MM.1S (cell line): ENCODE measurements around the gene AMH.

Experiments used
- CTCF ChIP-seq: fragments of 300-600 bp; sonication (generic); IDR thresholded peaks from 2 replicates; pipeline ENCODE4 v1.5.1; 2016; ENCODE audit warnings: antibody characterized with exemption, low read length, mixed read lengths
- EZH2 ChIP-seq: fragments of 300-600 bp; sonication (generic); optimal IDR thresholded peaks from 2 replicates; pipeline ENCODE3; 2017; ENCODE audit warnings: low read depth, mild to moderate bottlenecking, antibody characterized with exemption, low read length, mixed read lengths
- EZH2phosphoT487 ChIP-seq: fragments of 300-600 bp; sonication (generic); IDR thresholded peaks from 2 replicates; pipeline ENCODE4 v1.6.1; 2018; ENCODE audit warnings: antibody characterized with exemption, low read length

- TF ChIP-seq CTCF = no peak
- no peak for TF ChIP-seq EZH2phosphoT487
- TF ChIP-seq EZH2 = no peak
These were observed 40.8 kb downstream of the AMH start for GRCh38 chr19:2289714-2290435.
